ENCODE measurements around the gene RASA3. TPM values are rescaled to one million over a fixed set of nuclear protein-coding genes. Genes with fewer than 3 reads are reported as not detected.
"Not testable (repeated sequence)": the region's sequence is repeated elsewhere in the genome, so short reads cannot be mapped to it uniquely, and the experiment has no call there.

Gene RASA3
- total and polyA plus RNA-seq, 11 donors = 4.8 to 24.2 (median 9.7) TPM

GRCh38 chr13:114116734-114117133 lies 15.7 kb downstream of the RASA3 start:
- whole genome bisulfite sequencing, 4 donors = 88 to 97% (median 91%) methylated on average over 17 of the region's 17 CpGs
- intact Hi-C loops (cut with DNase I) = no loop called here
- H3K27ac ChIP-seq = no peak overlapping the region
- H3K27me3 ChIP-seq = no peaks in the 10 kb centered on the region
- DNase-seq = no peak
- H3K4me1 ChIP-seq = peaks cover 0 to 63% (median 22%) of the 10 kb centered on the region in 12 donors
- peaks cover 0 to 8% (median 0%) of the 10 kb centered on the region in 9 donors for H3K36me3 ChIP-seq
- no peaks in the 10 kb centered on the region for H3K9me3 ChIP-seq
- TF ChIP-seq CTCF (IDR thresholded peaks at IDR 0.05) (no peak), POLR2A (IDR thresholded peaks at IDR 0.05) (no peak)
- no peak for ATAC-seq
- no peak overlapping the region for H3K4me3 ChIP-seq

- no peak for ATAC-seq
- H3K36me3 ChIP-seq = peaks cover 0 to 8% (median 0%) of the 10 kb centered on the region in 9 donors
- peaks cover 0 to 58% (median 13%) of the 10 kb centered on the region in 12 donors for H3K4me1 ChIP-seq
- no peak overlapping the region for H3K4me3 ChIP-seq
- peak in 2 of 5 donors; percentile 3 to 15 for DNase-seq
- no peak for TF ChIP-seq POLR2A (IDR thresholded peaks at IDR 0.05)
- TF ChIP-seq CTCF (IDR thresholded peaks at IDR 0.05) = no peak
- no peaks in the 10 kb centered on the region for H3K27me3 ChIP-seq
- H3K27ac ChIP-seq = peak overlapping the region in 3 of 12 donors; percentile 30 to 53 (median 36)
- intact Hi-C loops (cut with DNase I) = no loop called here
- 87 to 91% (median 90%) methylated on average over 9 to 13 of the region's 13 CpGs for WGBS, 4 donors
- no peaks in the 10 kb centered on the region for H3K9me3 ChIP-seq
Observed at GRCh38 chr13:114115796-114116195, 16.6 kb downstream of the RASA3 start.

DNA sequence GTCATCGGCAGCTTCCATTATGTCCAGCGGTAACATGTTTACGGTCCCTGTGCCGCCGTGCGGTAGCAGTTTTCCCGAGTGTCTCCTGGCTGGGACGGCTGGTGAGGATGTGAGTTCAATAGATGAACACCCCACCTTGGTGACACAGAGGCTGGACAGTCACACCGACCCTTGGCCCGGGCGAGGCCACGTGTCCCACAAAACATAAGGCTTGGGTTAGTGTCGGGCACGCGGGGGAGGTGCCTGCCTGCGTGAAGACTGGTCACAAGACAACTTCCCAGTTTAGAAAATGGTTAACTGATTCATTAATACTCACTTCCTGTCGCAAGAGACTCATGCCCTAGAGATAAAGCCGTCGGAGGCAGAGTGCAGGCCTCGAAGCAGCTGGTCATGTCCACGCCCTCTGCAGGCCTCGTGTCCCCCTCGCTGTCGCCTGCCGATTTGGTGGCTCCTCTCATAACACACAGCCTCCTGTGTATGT lies 17.2 kb downstream of the RASA3 start:
- DNase-seq (peak in 3 of 5 donors; percentile 22 to 43 (median 25)), ATAC-seq (peak in 3 of 4 donors; percentile 8 to 53 (median 50))
- Histone ChIP-seq H3K4me1 (peaks cover 0 to 59% (median 12%) of the 10 kb centered on the region in 12 donors), H3K27ac (peak overlapping the region in 4 of 12 donors; percentile 19 to 53 (median 33)), H3K4me3 (no peak overlapping the region), H3K9me3 (no peaks in the 10 kb centered on the region), H3K36me3 (peaks cover 0 to 8% (median 0%) of the 10 kb centered on the region in 9 donors), H3K27me3 (no peaks in the 10 kb centered on the region)
- 68 to 82% (median 75%) methylated on average over 19 to 25 of the region's 25 CpGs for WGBS, 4 donors
- TF ChIP-seq POLR2A (IDR thresholded peaks at IDR 0.05) = no peak
- peak in 2 of 12 donors; percentile 12 to 13 for TF ChIP-seq CTCF (IDR thresholded peaks at IDR 0.05)
- intact Hi-C loops (cut with DNase I) = no loop called here

GRCh38 chr13:114114666-114115065 lies 17.8 kb downstream of the RASA3 start:
- H3K4me3 ChIP-seq; H3K36me3 ChIP-seq; ATAC-seq; intact Hi-C loops (cut with DNase I); H3K27me3 ChIP-seq; H3K9me3 ChIP-seq: not testable (repeated sequence)
- peak in 2 of 5 donors; percentile 6 to 16 for DNase-seq
- WGBS, 4 donors = 85 to 95% (median 89%) methylated on average over 9 to 12 of the region's 12 CpGs
- Histone ChIP-seq H3K27ac (peak overlapping the region in 1 of 12 donors; percentile 53), H3K4me1 (peaks cover 0 to 64% (median 16%) of the 10 kb centered on the region in 12 donors)
